AG04449 (cell line): Measurements from ENCODE around the gene PRDX2.

Source experiments
- CTCF ChIA-PET: fragments of 350-600 bp; formaldehyde crosslinking; extraction: SDS; loops from one replicate; lab custom pipeline; 2021; ENCODE audit warnings: antibody characterized with exemption; lab: Yijun Ruan, JAX
- POLR2A ChIA-PET: fragments of 400-600, 350-600 bp; formaldehyde crosslinking; extraction: SDS; loops from one replicate; lab custom pipeline; 2020; ENCODE audit warnings: antibody characterized with exemption, inconsistent platforms; lab: Yijun Ruan, JAX
- DNase-seq: peaks from one replicate; pipeline ENCODE4 v3.0.0-alpha.2; 2010; ENCODE audit warnings: low read depth, low spot score
- H3K4me3 ChIP-seq: 2 replicates; pipeline ENCODE4 v1.5.1; 2011; ENCODE audit warnings: low read depth, mild to moderate bottlenecking, control low read depth, low read length
- TF ChIP-seq, protein P1 (sequence below): IDR thresholded peaks from one replicate; pipeline ENCODE4 v1.5.1; 2011; ENCODE audit warnings: mild to moderate bottlenecking, moderate library complexity, low read length, control low read depth, inconsistent platforms; ENCODE audit not compliant: insufficient read depth; ENCODE audit errors: missing control alignments

Gene PRDX2

DNA sequence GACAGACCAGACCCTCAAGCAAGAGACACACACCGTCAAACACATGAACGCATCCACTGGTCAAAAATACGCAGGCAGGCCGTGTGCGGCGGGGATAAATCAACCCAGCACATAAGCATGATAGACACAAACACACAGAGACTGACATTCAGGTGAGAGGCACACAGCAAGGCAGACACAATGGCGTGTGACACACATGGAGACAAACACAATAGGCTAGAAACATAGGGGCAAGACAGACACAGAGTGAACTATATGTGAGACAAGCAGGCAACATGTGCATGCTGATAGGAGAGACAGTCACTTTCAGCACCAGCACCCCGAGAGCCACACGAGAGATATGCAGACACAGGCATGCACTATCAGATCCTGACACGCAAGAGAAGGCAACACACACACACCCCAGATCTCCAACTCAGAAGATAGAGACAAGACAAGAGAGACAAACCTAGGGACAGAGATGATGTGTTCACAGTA is 17.2 kb downstream of the PRDX2 start:
- DNase-seq = no peak
- H3K4me3 ChIP-seq = no peak overlapping the region
- ChIA-PET CTCF (no interaction called here), POLR2A (interaction anchor here (0.6 to 3.8 kb wide), 2 partner anchors 8 to 1186 kb away, joined by 3 to 96 read pairs; partner anchors contain the start of gene JUNB)
- TF ChIP-seq, protein P1, sequence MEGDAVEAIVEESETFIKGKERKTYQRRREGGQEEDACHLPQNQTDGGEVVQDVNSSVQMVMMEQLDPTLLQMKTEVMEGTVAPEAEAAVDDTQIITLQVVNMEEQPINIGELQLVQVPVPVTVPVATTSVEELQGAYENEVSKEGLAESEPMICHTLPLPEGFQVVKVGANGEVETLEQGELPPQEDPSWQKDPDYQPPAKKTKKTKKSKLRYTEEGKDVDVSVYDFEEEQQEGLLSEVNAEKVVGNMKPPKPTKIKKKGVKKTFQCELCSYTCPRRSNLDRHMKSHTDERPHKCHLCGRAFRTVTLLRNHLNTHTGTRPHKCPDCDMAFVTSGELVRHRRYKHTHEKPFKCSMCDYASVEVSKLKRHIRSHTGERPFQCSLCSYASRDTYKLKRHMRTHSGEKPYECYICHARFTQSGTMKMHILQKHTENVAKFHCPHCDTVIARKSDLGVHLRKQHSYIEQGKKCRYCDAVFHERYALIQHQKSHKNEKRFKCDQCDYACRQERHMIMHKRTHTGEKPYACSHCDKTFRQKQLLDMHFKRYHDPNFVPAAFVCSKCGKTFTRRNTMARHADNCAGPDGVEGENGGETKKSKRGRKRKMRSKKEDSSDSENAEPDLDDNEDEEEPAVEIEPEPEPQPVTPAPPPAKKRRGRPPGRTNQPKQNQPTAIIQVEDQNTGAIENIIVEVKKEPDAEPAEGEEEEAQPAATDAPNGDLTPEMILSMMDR = no peak

DNA sequence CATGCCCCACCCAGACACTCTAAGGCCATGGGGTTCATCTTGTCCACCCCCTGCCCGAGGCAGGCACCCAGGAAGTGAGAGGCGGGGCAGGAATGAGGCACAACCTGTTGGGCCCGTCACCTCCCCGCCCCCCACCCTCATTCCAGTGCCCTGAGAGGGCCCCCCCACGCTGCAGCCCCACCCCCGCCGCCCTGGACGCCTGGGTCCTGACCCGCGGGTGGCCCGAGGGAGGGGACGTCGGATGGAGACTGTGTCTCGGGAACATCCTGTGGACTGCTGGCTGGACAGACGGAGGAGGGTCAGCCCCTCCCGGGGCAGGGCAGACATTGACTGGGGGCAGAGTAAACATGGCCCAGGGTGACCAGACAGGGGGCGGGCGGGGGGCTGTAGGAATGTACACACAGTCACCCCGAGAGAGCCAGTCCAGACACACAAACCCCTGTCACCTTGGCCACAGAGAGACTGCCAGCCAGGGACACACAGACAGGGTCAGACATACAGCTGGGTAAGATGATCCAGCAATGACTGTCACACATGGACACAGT is 17.7 kb downstream of the PRDX2 start:
- ChIA-PET CTCF (interaction anchor here (1.0 to 2.0 kb wide), 4 partner anchors 10 to 19 kb away, joined by 3 to 16 read pairs (median 8); no protein-coding TSS in a partner anchor), POLR2A (interaction anchor here (0.6 to 3.8 kb wide), 2 partner anchors 9 to 1186 kb away, joined by 3 to 96 read pairs; partner anchors contain the start of gene JUNB)
- no peak for DNase-seq
- TF ChIP-seq, protein P1 = no peak
- H3K4me3 ChIP-seq = no peak overlapping the region

DNA sequence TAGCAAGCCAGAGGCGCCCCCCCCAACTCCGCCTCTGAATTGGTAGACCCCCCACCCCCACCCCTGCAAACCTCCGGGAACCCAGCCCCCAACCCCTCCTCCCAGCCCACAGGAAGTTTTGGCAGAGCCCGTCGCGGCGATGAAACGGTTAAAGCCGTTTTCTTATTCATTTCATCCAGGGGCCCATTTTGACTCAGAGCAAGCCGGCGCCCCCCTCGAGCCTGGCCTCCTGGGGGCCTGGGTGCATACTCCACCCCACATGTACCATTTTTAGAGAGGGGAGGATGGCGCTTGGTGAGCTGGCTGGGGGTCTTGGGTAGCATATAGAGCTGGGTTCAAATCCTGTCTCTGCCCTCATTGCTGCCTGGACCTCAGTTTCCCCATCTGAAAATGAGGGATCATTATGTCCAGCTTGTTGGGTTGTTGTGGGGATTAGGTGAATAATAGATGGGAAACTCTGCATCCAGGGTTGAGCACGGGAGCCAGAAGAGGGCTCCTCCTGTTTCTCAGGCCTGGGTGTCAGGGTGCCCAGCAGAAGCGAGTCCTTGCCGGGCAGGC is 18.2 kb downstream of the PRDX2 start:
- CTCF ChIA-PET = interaction anchor here (0.8 to 2.0 kb wide), 6 partner anchors 8 to 26 kb away, joined by 3 to 16 read pairs (median 6); partner anchors contain the start of gene JUNB
- no peak for DNase-seq
- peak overlapping the region; percentile 55 for H3K4me3 ChIP-seq
- POLR2A ChIA-PET = interaction anchor here (1.2 to 3.8 kb wide), 2 partner anchors 7 to 9 kb away, joined by 3 to 96 read pairs; partner anchors contain the start of gene JUNB
- TF ChIP-seq, protein P1 = no peak

DNA sequence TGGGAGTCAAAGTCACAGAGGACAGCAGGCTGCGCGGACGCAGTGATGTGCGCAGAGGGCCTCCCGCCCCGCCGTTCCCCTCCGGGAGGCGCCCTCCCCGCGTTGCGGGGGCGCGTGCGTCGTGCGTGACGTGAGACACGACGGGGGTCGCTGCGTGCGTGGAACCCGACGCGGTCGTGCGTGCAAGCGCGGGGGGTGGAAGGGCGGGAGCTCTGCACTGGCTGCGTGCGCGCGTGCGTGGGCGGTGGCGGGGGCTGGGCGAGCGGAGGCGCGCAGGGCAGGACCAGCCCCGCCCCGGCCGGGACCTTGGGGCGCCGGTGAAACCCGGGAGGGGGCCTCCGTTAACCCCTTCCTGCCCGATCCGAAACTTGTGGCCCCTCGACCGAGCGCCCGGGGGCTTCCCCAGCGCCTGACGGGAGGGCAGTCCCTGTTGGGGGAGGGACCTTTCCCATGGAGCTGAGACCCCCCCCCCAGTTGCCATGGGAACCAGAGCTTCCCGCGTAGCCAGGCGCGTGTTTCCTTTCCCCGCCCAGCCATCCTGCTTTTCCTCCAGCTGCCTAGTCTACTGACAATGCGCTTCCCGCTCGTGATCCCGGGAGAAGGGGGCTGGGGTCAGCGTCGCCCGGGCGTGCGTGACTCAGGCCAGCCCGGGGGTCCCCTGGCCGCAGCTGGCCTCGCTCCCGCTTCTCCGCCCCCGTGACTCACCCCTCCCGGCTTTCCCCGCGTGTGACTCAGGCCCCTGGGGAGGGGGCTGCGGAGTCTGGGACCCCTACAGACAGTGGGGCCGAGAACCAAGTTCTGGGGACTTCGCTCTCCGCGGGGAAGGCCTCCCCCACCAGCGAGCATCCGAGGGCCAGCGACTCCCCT is 18.9 kb downstream of the PRDX2 start:
- ChIA-PET CTCF (interaction anchor here (0.8 to 2.0 kb wide), 8 partner anchors 9 to 25 kb away, joined by 3 to 16 read pairs (median 4); partner anchors contain the start of genes JUNB, PRDX2 and THSD8), POLR2A (interaction anchor here (0.6 to 3.8 kb wide), 4 partner anchors 8 to 24 kb away, joined by 3 to 96 read pairs (median 3); partner anchors contain the start of genes JUNB and RNASEH2A)
- DNase-seq = no peak
- TF ChIP-seq, protein P1 = peak; percentile 31
- H3K4me3 ChIP-seq = peak overlapping the region; percentile 55

DNA sequence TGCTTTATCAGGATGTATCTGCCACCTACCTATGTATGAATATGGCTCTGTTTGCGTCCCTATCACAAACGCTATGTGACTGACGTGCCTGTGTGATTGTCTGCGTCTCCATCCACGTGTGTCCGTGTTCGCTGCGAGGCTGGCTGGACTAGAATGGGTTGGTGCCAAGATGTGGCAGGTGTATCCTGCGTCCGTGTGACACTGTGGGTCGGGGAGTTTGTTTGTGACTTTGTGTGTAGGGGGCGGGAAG is 19.5 kb downstream of the PRDX2 start:
- H3K4me3 ChIP-seq = peak overlapping the region; percentile 55
- ChIA-PET POLR2A (interaction anchor here (0.6 to 3.8 kb wide), 4 partner anchors 8 to 24 kb away, joined by 3 to 96 read pairs (median 3); partner anchors contain the start of genes JUNB and RNASEH2A), CTCF (interaction anchor here (0.9 to 2.0 kb wide), 5 partner anchors 8 to 22 kb away, joined by 3 to 16 read pairs (median 7); partner anchors contain the start of genes JUNB, PRDX2 and THSD8)
- TF ChIP-seq, protein P1 = no peak
- DNase-seq = no peak
